CD4-positive, alpha-beta T cell treated with Interleukin-15 for 1 hour (primary cell): ENCODE results near the gene FAM9C.
"Not testable (repeated sequence)": the region's sequence is repeated elsewhere in the genome, so short reads cannot be mapped to it uniquely, and the experiment has no call there.

Experiments
- DNase-seq: peaks from one replicate; pipeline ENCODE4 v3.0.0-alpha.2; 2020

The FAM9C gene

DNA sequence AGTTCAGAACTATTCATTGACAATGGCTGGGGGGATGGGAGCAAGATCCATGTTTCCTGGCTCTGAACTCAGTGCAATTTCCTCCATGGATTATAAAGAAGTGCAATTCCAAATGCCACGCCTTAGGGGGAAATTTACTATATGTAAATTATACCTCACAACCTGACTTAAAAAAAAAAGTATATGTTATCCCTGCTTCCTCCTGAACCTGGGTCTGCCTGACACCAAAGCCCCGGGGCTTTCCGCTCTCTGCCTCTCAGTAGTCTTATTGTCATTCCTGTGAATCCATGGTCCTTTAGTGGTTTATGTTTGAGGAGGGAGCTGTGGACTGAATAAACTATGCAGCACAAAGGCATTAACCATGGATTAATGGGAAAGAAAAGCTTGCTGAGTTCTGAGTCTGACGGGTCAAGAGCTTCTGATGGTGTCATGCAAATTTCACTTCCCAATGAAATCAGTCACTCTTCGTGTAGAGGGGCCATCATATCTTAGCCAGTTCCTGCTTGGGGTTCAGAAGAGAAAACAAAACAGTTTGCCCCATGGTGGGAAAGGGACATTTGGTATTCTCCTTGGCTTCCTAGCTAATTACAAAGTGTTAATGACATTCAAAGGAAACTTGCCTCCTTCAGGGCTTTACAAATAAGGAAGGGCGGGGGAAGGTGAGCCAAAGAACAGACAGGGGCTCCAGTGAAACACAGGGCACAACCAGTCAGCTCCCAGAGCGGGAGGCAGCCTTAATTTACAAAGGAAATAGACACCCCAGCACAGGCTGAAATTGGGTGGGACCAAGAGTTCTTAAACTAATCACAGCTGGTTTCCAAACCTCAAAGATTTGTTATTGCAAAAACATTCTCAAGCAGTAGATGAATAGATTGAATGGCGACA, 14.3 kb downstream of the FAM9C start:
- no peak for DNase-seq

DNA sequence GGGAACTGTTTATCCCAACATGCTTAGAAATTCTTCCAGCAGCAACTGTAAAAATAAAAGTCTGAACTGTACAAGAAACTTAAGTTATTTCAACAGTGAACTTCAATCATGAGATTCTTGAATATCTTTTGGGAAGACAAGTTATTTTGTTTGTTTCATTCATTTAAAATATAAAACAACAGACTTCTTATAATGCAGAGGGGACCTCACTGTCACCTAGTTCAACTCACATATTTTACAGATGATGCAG, 14.9 kb downstream of the FAM9C start:
- DNase-seq: no peak

DNA sequence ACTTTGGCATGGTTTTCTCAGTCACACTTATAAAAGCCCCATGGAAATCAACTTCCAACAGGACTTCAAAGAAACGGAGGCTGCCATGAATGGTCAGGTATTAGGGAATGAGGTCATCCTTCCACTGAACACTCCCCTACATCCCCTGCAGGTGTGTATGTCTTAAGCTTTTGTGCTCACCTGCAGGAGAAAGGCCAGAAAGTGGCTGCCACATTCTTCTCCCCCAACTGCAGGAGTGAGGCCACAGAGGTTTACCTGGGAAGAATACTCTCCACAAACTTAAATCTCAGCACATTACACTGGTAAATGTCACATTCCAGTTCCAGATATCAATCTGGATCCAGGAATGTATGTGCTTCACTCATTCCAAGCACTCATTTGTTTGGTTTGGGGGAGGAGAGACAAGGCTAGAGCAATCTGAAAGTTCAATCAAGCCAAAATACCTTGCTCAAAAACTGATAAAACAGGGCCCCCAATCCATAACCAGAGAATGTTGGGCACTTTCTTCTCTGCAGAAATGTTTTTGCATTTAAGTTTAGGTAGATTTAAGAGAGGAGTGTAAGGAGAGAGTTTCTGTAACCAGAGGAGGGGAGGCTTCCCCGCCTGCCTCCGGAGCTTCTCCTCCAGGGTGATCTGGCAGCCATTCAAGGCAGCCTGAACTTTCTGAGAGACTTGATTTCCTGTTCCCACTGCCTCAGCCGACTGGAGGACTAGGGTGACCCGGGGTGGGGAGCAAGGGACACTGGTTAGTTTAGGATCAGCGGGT, 15.4 kb downstream of the FAM9C start:
- no peak for DNase-seq

DNA sequence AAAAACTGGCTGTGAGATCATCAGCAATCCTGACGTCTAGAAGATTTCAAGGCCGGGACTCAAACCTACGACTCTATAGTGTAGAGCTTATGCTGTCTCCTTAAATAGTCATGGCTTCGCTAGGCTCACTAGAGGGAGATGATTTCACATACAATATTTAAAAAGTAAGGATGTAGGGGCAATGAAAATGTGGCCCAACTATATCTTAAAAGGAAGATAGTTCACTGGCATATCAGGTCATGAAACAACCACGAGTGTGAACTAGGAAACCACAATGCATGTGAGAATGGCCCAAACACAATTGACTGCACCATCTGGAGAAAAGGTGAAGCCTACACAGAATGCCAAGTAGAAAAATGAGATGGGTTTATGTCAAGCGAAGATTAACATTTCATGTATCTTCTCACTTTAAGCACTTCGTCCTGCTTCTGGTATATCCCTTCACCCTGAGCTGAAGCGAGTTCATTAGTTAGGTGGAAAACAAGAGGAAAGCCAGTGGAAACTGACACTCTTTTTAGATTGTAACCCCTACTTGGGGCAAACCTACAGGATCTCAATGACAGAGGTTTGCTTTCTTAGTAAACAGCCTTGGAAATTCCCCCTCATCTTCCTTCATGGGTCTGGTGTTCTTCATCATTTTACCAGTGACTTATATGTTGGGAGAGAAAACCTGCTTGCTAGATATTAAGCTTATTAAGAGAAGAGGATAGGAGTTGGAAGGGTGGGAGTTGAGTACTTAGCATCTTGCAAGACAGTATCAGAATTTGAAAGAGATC, 17.4 kb downstream of the FAM9C start:
- DNase-seq: no peak

DNA sequence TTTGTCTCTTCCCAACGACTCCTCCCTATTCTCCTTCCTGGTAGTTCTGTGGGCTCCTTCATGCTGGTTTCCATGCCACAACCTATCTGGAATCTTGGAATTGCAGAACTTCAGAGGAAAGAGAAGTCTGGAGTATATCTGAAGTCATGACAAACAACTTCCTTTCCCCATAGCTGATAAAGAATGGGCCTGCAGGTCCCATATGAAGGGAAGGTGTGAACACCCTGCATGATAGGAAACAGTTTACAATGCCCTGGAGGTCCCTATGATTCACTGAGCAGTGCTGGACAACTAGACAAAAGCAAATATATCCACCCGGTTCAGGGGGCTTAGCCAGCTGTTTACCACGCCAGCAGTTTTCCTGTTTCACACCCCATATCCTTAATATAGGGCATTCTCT, 19.4 kb downstream of the FAM9C start:
- no peak for DNase-seq

DNA sequence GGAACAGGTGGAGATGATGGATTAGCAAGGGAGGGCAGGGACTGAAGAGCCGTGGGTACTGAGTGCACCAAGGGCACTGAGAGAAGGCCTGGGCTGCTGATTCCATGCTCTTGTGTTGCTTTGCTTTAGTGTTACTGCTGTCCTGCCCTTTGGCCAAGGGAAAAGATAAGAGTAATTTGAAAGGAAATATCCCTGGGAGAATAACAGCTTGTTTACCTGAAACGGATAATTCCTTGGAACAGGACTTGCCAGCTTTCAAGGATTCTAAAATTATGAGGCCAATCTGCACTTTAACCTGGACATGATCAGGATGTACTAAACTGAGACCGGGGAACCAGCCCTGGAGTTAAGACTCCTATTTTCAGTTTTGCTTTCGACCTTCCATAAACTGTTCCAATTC, 20.4 kb downstream of the FAM9C start:
- no peak for DNase-seq

DNA sequence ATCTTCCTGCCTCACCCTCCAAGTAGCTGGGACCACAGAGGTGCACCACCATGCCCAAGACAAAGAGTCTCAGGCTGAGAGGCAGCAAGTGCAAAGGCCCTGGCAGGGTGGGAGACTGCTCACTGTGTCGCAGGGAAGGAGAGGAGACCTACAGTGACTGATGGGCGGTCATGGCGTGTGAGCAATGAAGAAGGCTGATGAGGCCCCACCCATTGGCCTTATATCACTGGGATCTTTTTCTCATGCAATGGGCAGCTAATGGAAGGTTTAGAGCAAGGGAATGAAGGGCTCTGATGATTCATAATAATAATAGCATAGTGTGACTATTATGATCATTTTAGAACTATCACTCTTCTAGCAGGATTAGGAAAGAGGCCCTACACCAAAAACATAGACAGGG, 20.9 kb downstream of the FAM9C start:
- DNase-seq: no peak

DNA sequence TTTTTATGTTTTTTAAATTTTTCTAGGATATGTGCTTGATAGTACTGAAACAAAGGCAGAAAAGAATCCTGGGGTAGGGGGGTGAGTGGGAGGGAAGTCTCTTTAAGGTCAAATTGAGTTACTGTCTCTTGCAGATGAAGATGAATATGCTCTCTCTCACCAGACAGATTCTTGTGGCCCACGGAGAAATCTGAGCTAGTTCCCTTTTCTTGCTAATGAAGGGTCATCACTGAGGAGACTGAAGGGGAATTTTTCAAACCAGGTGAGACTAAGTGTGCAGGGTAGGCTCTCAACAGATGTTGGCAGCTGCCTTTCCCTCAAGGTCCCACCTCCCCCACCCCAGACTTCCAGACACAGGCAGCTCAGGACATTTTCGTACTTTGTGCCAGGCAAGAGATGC, 21.5 kb downstream of the FAM9C start:
- DNase-seq: no peak

DNA sequence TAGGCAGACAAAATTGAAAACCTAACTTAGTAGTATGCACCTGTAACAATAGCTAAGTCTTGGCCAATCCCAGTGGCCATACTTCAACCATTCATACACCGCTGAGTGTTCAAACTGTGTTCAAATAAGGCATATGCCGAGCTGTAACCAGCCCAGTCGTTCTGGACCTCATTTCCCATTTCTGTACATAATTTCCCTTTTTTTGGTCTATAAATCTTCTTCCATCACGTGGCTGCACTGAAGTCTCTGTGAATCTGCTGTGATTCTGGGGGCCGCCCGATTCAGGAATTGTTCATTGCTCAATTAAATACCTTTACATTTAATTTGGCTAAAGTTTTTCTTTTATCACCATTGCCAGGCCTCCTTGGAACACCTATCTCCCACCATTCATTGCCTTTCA, 27.7 kb downstream of the FAM9C start:
- DNase-seq: not testable (repeated sequence)

DNA sequence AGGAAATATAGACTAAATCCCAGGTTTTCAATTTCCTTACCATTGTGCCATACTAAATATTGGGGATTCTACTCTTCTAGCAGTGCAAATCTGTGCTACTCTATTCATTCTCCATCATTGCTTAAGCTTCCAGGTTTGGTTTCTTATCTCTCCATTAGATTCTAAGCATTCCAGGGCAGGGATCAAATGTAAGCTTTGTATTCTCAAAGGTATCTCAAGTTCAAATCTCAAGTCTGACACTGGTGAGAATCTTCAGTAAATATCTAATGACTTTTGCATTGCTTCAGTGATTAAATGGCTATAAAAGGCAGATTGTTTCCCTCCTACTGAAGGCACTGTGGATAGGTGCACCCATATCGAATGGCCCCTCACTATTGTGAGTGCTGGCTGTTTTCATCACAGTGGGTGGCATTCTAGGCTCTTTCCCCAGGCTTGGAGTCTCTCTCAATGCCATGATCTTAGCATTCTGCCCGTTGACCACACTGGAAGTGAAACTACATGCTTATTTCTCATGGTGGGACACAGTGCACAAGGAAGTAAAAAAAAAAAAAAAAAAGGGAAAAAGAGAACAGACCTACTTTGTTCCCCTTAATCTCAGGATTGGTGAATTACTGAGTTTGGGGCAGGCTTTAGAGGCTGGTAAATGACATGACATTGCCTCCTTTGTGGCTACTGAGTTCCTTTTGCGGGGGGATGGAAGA, 28.7 kb downstream of the FAM9C start:
- DNase-seq: no peak

DNA sequence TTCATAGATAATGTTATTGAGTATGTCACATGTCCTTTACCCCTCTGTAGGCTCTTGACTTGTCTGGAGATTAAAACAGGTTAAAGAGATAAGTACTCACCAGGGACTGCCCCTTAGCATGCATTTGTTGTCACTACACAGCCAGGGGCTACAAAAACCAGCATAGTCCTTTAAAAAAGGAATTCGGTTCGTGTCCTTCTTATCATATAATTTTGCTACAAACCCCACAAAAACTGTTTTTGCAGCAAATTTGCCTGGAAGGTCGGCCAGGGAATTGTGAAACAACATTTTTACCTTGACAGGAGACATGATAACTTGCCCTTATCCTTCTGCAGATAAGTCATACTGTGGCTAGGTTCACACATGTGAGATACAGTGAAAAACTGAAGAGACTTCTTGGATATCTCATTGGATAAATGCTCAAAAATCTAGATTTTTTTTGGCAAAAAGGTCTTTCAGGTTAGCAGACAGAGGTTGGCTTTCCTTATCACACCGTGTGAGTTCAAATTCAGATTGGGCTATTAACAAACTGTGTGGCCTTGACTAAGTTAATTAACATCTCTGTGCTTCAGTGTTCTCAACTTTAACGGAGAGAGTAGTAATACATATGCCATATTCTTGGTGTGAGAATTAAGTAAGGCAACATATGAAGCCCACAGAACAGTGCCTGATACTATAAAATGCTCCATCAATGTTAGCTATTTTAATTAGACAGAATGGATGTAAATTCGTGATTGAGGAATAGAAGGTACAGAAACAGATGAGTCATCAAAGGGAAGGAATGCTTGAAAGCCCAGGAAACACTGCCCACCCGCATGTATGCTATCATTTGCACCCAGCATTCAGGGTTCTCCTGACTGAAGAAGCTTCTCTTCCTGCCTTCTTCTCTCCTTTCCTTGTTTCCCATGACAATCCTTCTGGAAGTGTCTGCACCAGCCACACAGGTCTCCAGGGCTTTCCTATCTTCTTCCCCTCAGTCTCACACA, 30.0 kb downstream of the FAM9C start:
- no peak for DNase-seq

DNA sequence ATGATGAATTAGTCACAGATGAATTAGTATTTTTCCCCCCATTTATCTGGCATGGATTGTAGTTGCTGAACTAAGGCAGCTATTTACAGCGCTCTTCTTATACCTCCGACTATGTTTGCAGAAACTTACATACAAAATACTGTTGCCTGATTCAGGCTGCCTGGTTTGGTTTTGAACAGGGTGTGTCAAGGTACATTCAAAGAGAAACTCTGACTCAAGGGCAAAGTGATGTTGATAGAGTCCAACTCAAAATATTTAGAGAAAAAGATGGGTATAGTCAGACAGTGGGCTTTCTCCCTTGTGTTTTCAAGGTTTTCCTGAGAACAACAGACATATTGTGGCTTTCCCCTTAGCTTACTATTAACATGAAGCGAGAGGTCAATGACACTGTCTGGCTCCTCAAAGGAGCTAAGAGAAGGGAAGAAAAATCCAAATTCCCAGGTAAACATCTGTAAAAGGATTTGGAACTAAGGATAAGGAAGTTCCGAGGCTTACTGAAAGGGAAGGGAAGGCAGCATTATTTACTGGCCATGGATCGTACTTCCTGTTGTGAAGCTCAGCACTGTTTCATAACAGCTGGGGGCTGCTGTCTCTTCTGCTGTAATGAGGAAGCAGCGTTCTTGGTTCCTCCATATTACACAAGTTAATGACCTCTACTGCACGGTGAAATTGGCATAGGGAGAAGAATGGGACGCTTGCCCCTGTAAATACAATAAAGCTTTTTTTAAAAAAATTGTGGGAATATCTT, 30.9 kb downstream of the FAM9C start:
- peak; percentile 58 for DNase-seq

DNA sequence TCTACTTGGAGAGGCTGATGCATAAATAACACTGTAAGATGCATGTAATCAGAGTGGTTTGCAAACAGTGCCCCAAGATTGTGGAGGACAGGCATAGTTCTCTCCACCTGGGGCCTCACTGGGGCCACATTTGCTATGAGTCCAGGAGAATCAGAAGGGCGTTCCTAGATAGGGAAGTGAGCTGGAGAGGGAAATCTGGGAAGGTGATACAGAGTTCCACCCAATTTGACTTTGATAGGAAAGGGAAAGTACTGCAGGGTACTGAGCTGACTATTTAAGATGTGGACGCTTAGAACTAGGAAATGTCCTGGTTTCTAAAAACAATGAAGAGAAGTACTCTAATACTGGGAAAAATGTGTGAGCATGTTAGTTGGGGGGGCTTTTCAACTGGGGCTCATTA, 33.9 kb downstream of the FAM9C start:
- DNase-seq: no peak

DNA sequence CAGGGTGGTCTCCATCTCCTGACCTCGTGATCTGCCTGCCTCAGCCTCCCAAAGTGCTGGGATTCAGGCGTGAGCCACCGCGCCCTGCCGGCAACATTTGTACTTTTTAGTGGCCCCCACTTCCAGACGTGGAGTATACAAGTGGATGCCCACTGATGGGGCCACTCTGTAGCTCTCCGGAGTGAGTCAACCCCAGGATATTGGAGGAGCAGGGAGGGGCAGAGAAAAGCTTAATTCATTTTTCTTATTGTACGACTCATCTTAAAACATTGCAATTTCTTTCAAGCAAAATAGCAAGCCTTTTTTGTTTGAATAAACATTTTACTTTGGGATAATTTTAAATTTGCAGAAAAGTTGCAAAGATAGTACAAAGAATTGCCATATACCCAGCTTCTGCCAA, 34.6 kb downstream of the FAM9C start:
- DNase-seq: no peak

DNA sequence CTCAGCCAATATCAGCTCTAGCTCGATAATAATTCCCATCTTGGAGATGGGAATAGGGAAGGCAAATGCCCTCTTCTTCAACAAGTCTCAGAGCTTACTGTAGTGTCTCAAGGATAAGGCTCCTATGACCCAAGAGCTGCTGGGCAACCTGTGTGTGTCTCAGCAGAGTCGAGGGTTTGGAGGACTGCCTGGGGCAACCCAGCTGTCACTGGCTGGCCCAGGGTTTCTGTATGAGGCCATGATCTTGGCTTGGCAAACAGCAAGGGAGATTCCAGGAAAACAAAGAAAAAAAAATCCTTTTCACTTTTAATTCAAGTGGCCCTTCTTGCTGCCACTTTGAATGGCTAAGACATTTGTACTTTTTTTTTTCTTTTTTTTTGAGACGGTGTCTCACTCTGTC, 35.1 kb downstream of the FAM9C start:
- DNase-seq: no peak

DNA sequence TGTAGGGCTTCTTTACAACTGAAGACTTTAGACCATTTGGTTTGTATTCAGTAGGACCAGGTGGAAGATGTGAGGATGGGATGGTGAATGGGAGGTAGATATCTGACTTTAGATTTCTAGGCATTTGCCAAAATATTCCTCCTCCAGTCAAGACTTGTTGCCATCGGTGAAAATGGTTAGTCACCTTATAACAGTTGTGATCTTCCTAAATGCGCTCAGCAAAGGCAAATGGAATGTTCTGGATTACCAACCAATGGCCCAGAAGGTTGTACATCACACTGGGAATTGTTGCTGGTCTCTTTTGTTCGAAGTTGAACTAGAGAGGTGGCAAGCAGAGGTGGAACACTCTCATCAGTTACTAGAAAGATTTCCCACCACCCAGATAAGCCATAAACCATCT, 35.6 kb downstream of the FAM9C start:
- DNase-seq: no peak

DNA sequence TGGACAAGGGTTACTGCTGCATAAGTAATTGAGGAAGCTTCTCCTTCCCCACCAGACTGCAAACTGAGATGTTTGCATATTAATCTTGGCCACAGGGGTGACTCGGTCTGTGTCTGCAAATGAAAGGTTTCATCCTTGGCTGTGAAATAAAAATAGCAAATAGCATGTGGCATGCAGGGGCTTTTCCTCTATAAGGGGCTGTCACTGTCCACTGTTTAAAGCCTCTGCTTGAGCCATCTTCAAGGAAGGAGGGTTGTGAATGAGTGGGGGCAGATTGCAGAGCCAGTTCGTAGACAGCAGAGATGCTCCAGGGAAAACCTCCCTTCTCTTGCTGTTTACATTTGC, 36.3 kb downstream of the FAM9C start:
- no peak for DNase-seq

DNA sequence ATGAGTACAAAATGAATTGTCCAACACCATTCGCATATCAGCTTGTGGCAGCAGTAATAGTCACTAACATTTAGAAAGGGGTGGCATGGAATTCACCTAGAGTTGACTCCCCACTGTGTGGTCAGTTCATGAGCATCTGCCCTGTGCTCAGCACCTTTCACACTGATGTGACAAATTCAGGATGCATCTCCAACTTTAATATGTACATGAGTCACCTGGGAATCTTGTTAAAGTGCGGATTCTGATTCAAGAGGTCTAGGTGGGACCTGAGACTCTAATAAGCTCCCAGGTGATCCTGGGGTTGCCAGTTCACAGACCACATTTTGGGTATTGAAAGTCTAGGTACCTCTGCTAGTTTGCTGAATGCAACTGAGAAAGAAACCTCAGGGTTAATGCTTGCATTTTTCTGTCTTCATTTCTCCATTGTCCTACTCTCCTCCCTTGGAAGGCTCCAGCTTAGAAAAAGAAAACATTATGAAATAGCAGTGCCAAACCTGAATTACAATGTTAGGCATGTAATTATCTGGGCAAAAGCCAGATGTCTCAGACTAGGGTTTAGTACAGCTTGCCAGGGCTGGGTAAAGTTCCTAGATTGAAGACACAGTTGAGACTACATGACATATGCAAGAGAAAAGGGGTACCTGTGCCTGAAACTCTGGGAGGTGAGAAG, 36.8 kb downstream of the FAM9C start:
- DNase-seq: no peak

DNA sequence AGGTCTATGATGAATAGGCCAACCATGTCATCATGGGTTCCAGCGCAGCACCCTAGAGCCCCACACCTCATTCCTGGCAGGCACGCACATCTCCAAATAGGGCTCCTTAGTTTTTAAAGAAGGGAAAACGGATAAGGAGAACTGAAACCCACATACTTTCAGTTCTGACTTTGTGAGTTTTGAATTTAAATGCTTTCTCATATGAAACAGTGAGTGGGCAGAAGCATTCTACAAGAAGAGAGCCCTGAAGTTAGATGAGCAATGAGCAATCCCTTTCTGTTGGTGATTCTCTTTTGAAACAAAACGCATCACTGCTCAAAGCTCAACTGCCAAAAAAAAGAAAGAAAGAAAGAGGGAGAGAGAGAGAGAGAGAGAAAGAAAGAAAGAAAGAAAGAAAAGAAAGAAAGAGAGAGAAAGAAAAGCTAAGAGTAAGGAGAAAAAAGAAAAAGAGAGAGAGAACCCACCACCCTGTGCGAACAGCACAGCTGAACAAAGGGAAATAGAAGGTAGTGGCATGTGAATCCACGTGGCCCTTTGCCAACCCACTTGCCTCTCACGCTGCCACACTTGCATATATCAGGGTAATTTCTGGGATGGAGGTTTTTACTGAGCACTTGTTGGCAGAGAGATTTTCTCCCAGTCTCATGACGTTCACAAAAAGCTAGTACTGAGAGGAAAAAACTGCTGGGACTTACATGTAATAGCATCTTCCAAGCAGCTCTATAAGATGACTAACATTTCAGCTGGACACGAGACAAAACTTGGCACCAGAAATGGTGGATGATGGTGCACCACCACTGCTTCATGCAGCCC, 38.6 kb downstream of the FAM9C start:
- DNase-seq: no peak
